GM23338 (cell line): ENCODE data around the gene MAP2K7. TPM values are rescaled to one million over a fixed set of nuclear protein-coding genes. Genes with fewer than 3 reads are reported as not detected.

Experiments used
- polyA plus RNA-seq: library from polyadenylated mRNA; unstranded; fragments of >200 nt; fragmentation: Nextera tagmentation; extraction: Ambion mirVana; gene quantifications from 2 replicates; pipeline ENCODE4 v1.2.1, GENCODE V29; 2016
- total RNA-seq: library from RNA; depleted of rRNA; stranded (reverse); fragments of >200 nt; shearing (Covaris generic); gene quantifications from 2 replicates; pipeline ENCODE4 v1.2.3, GENCODE V29; 2014; rRNA removed

Gene MAP2K7
- total and polyA plus RNA-seq, 2 experiments from 2014 or later: 11.3 to 22.6 TPM

Other genes with a start within 250 kb of the MAP2K7 start
- gene RETN, start 234.8 kb upstream of the MAP2K7 start, total RNA-seq: not detected in 2 replicates
- gene RETN, start 234.8 kb upstream of the MAP2K7 start, polyA plus RNA-seq: not detected in 2 replicates
- not detected in 2 replicates for gene MCEMP1, start 226.8 kb upstream of the MAP2K7 start, total RNA-seq
- not detected in 2 replicates for gene MCEMP1, start 226.8 kb upstream of the MAP2K7 start, polyA plus RNA-seq
- gene TRAPPC5, start 223.0 kb upstream of the MAP2K7 start, total RNA-seq: 78.3 and 83.8 TPM in 2 replicates
- gene TRAPPC5, start 223.0 kb upstream of the MAP2K7 start, polyA plus RNA-seq: 252 and 284 TPM in 2 replicates
- gene FCER2, start 201.7 kb upstream of the MAP2K7 start, total RNA-seq: not detected in 2 replicates
- gene FCER2, start 201.7 kb upstream of the MAP2K7 start, polyA plus RNA-seq: 0.29 and 0.38 TPM in 2 replicates
- 0.23 and 0.52 TPM in 2 replicates for gene CLEC4G, start 171.8 kb upstream of the MAP2K7 start, total RNA-seq
- gene CLEC4G, start 171.8 kb upstream of the MAP2K7 start, polyA plus RNA-seq: 0.65 and 0.70 TPM in 2 replicates
- gene CD209, start 156.3 kb upstream of the MAP2K7 start, total RNA-seq: 0.35 TPM in 1 of 2 replicates, not detected in the other
- not detected in 2 replicates for gene CD209, start 156.3 kb upstream of the MAP2K7 start, polyA plus RNA-seq
- gene CLEC4M, start 140.6 kb upstream of the MAP2K7 start, total RNA-seq: not detected in 2 replicates
- not detected in 2 replicates for gene CLEC4M, start 140.6 kb upstream of the MAP2K7 start, polyA plus RNA-seq
- gene EVI5L, start 73.7 kb upstream of the MAP2K7 start, total RNA-seq: 14.0 and 16.2 TPM in 2 replicates
- 4.3 and 4.5 TPM in 2 replicates for gene EVI5L, start 73.7 kb upstream of the MAP2K7 start, polyA plus RNA-seq
- 12.1 and 17.6 TPM in 2 replicates for gene PRR36, start 29.5 kb upstream of the MAP2K7 start, total RNA-seq
- 17.9 and 22.3 TPM in 2 replicates for gene PRR36, start 29.5 kb upstream of the MAP2K7 start, polyA plus RNA-seq
- 4.5 and 4.8 TPM in 2 replicates for gene LRRC8E, start 15.4 kb upstream of the MAP2K7 start, total RNA-seq
- gene LRRC8E, start 15.4 kb upstream of the MAP2K7 start, polyA plus RNA-seq: 0.29 and 1.3 TPM in 2 replicates
- 1.7 and 5.6 TPM in 2 replicates for gene TGFBR3L, start 11.0 kb downstream of the MAP2K7 start, total RNA-seq
- 6.2 and 7.0 TPM in 2 replicates for gene TGFBR3L, start 11.0 kb downstream of the MAP2K7 start, polyA plus RNA-seq
- 17.2 and 25.1 TPM in 2 replicates for gene SNAPC2, start 16.5 kb downstream of the MAP2K7 start, total RNA-seq
- gene SNAPC2, start 16.5 kb downstream of the MAP2K7 start, polyA plus RNA-seq: 16.4 and 17.1 TPM in 2 replicates
- gene CTXN1, start 22.3 kb downstream of the MAP2K7 start, total RNA-seq: 52.4 and 53.1 TPM in 2 replicates
- 22.3 and 22.5 TPM in 2 replicates for gene CTXN1, start 22.3 kb downstream of the MAP2K7 start, polyA plus RNA-seq
- 121 and 125 TPM in 2 replicates for gene TIMM44, start 39.8 kb downstream of the MAP2K7 start, total RNA-seq
- 128 and 131 TPM in 2 replicates for gene TIMM44, start 39.8 kb downstream of the MAP2K7 start, polyA plus RNA-seq
- 118 and 143 TPM in 2 replicates for gene ELAVL1, start 101.8 kb downstream of the MAP2K7 start, total RNA-seq
- 74.1 and 81.6 TPM in 2 replicates for gene ELAVL1, start 101.8 kb downstream of the MAP2K7 start, polyA plus RNA-seq
- 0.52 TPM in 1 of 2 replicates, not detected in the other for gene CCL25, start 148.9 kb downstream of the MAP2K7 start, total RNA-seq
- 0.73 and 0.97 TPM in 2 replicates for gene CCL25, start 148.9 kb downstream of the MAP2K7 start, polyA plus RNA-seq
- gene FBN3, start 245.7 kb downstream of the MAP2K7 start, total RNA-seq: 34.7 and 54.5 TPM in 2 replicates
- gene FBN3, start 245.7 kb downstream of the MAP2K7 start, polyA plus RNA-seq: 7.7 and 8.5 TPM in 2 replicates